ENCODE data around the gene IFITM1.
A peak's percentile ranks its signal among the peaks of the same experiment; 100 is the strongest.
"Not testable (repeated sequence)": the region's sequence is repeated elsewhere in the genome, so short reads cannot be mapped to it uniquely, and the experiment has no call there.

IFITM1 gene

DNA sequence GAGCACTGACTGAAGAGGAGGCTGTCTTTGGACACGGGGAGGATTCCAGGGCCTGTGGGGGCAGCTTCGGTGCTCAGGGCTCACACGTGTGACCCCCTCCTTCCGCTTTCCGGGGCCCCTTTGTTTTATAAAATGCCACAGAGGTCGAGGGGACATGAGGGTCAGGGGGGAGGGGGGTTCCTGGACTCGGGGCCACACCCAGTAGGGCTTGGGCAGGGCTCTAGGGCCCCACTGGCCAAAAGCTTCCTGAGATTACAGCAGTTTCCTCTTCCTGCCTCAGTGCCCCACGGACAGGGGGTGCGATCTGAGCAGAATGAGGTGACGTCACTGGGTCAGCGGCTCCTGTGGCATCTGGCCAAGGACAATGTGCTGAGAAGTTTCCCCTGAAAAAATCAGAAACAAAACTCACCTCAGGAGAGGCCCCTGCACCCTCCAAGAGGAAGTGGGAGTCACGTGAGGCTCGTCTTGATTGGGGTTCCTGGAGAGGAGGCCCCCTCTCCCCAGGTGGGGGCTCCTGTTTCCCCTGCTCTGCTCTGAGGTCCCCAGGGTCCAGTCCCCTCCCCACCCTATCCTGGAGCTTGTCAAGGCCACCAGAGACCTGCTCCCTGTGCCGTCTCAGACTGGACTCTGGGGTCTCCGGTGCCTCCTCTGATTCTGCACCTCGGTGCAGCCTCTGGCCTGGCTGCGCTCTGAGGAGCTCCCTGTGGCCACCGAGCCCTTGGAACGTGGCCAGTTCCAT is 13.2 kb downstream of the IFITM1 start:
- DNase-seq, result peak; percentile 70
- no peaks in the 10 kb centered on the region for H3K36me3 Mint-ChIP-seq
- H3K4me1 Mint-ChIP-seq, result peaks cover 76% of the 10 kb centered on the region
- peak overlapping the region; percentile 94 for H3K27ac Mint-ChIP-seq
- CTCF ChIA-PET, result interaction anchor here (1.0 to 1.3 kb wide), 2 partner anchors 21 to 76 kb away, joined by 3 to 6 read pairs; no protein-coding TSS in a partner anchor
- H3K4me3 Mint-ChIP-seq, result peak overlapping the region; percentile 53
- peaks cover 18% of the 10 kb centered on the region for H3K27me3 Mint-ChIP-seq
- H3K9me3 Mint-ChIP-seq, result no peaks in the 10 kb centered on the region

- Mint-ChIP-seq H3K4me3 (peak overlapping the region; percentile 34), H3K4me1 (peaks cover 77% of the 10 kb centered on the region), H3K9me3 (no peaks in the 10 kb centered on the region), H3K27ac (peak overlapping the region; percentile 94), H3K27me3 (peaks cover 22% of the 10 kb centered on the region), H3K36me3 (no peaks in the 10 kb centered on the region)
- CTCF ChIA-PET, result interaction anchor here (1.3 kb wide), 1 partner anchor 77 kb away, joined by 6 read pairs; no protein-coding TSS in a partner anchor
- no peak for DNase-seq
Measured at GRCh38 chr11:327581-327923, 13.7 kb downstream of the IFITM1 start.

GRCh38 chr11:328012-328411 is 14.2 kb downstream of the IFITM1 start:
- peak overlapping the region; percentile 79 for H3K27ac Mint-ChIP-seq
- H3K9me3 Mint-ChIP-seq, result no peaks in the 10 kb centered on the region

GRCh38 chr11:328516-329100 is 14.8 kb downstream of the IFITM1 start:
- Mint-ChIP-seq H3K27ac (peak overlapping the region; percentile 19), H3K4me1 (peaks cover 83% of the 10 kb centered on the region), H3K27me3 (peaks cover 30% of the 10 kb centered on the region)
- CTCF ChIA-PET, result interaction anchor here (1.3 to 1.6 kb wide), 3 partner anchors 20 to 78 kb away, joined by 3 to 5 read pairs (median 5); no protein-coding TSS in a partner anchor
- not testable (repeated sequence) for DNase-seq, H3K9me3 Mint-ChIP-seq, H3K36me3 Mint-ChIP-seq, H3K4me3 Mint-ChIP-seq

More at GRCh38 chr11:328012-328411, 14.2 kb downstream of the IFITM1 start:
- H3K4me3 Mint-ChIP-seq, result no peak overlapping the region
- no peaks in the 10 kb centered on the region for H3K36me3 Mint-ChIP-seq
- H3K4me1 Mint-ChIP-seq, result peaks cover 81% of the 10 kb centered on the region
- H3K27me3 Mint-ChIP-seq, result peaks cover 27% of the 10 kb centered on the region
- DNase-seq, result no peak
- CTCF ChIA-PET, result interaction anchor here (1.3 kb wide), 1 partner anchor 77 kb away, joined by 6 read pairs; no protein-coding TSS in a partner anchor

DNA sequence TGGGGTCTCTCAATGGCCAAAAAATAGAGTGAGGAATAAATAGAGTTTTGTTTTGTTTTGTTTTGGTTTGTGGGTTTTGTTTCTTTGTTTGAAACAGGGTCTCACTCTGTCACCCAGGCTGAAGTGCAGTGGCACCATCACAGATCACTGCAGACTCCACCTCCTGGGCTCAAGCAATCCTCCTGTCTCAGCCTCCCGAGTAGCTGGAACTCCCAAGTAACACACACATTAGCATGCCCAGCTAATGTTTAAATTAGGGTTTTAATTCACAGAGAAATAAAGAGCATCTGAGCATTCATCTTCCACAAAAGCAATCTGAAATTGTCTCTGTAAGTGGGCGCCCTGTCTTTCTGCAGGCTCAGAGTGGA is 16.0 kb downstream of the IFITM1 start:
- Mint-ChIP-seq H3K4me3 (no peak overlapping the region), H3K36me3 (peaks cover 1% of the 10 kb centered on the region), H3K9me3 (no peaks in the 10 kb centered on the region), H3K27ac (peak overlapping the region; percentile 82), H3K4me1 (peaks cover 73% of the 10 kb centered on the region), H3K27me3 (peaks cover 34% of the 10 kb centered on the region)
- DNase-seq, result no peak
- CTCF ChIA-PET, result interaction anchor here (1.3 to 1.6 kb wide), 3 partner anchors 19 to 80 kb away, joined by 3 to 5 read pairs (median 5); no protein-coding TSS in a partner anchor

DNA sequence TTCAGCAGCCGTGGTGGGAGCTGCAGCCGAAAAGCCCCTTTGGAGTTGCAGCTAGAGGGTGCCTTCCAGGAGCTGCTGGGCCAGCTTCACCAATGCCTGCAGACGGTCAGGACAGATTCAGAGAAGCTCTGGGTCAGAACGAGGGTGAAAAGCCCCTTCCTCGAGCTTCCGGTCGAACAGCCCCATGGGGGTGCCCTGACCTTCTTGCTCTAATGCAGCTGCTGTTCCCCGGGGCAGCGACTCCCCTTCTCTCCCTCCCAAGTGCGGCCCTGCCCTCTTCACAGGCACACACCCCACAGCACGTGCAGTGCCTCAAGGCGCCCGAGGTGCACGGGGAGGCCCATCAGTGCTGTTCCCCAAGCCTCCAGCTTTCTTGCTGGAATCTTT is 16.5 kb downstream of the IFITM1 start:
- H3K36me3 Mint-ChIP-seq, result peaks cover 1% of the 10 kb centered on the region
- peaks cover 34% of the 10 kb centered on the region for H3K27me3 Mint-ChIP-seq
- H3K4me1 Mint-ChIP-seq, result peaks cover 71% of the 10 kb centered on the region
- DNase-seq, result no peak
- CTCF ChIA-PET, result interaction anchor here (0.9 to 1.3 kb wide), 2 partner anchors 11 to 26 kb away, joined by 3 read pairs; no protein-coding TSS in a partner anchor
- peak overlapping the region; percentile 60 for H3K27ac Mint-ChIP-seq
- no peaks in the 10 kb centered on the region for H3K9me3 Mint-ChIP-seq
- H3K4me3 Mint-ChIP-seq, result no peak overlapping the region

GRCh38 chr11:330694-331357 is 17.0 kb downstream of the IFITM1 start:
- peak overlapping the region; percentile 24 for H3K27ac Mint-ChIP-seq

DNA sequence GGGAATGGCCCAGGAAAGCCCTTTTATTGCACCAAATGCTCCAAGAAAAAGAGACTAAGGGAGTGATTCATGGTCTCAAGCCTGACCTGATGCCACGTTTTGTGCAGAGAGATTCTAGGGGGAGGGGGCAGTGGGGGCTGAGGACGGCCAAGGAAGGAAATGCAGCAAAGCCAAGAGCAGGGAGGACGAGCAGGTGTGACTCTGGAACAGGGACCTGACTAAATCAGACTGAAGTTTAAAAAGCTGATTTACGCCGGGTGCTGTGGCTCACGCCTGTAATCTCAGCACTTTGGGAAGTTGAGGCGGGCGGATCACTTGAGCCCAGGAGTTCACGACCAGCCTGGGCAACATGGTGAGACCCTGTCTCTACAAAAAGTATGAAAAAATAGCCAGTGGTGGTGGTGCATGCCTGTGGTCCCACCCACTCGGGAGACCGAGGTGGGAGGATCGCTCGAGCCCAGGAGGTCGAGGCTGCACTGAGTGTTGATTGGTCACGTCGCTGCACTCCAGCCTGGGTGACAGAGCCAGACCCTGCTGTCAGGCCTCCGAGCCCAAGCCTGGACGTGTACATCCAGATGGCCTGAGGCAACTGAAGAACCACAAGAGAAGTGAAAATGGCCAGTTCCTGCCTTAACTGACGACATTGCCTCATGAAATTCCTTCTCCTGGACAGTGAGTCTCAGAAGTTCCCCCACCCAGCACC is 17.7 kb downstream of the IFITM1 start:
- peaks cover 1% of the 10 kb centered on the region for H3K36me3 Mint-ChIP-seq
- no peak overlapping the region for H3K4me3 Mint-ChIP-seq
- H3K9me3 Mint-ChIP-seq, result no peaks in the 10 kb centered on the region
- H3K4me1 Mint-ChIP-seq, result peaks cover 73% of the 10 kb centered on the region
- no peak overlapping the region for H3K27ac Mint-ChIP-seq
- peaks cover 42% of the 10 kb centered on the region for H3K27me3 Mint-ChIP-seq
- no peak for DNase-seq
- CTCF ChIA-PET, result no interaction called here

More at GRCh38 chr11:330694-331357, 17.0 kb downstream of the IFITM1 start:
- CTCF ChIA-PET, result interaction anchor here (0.9 kb wide), 1 partner anchor 10 kb away, joined by 3 read pairs; no protein-coding TSS in a partner anchor
- Mint-ChIP-seq H3K4me1 (peaks cover 73% of the 10 kb centered on the region), H3K27me3 (peaks cover 39% of the 10 kb centered on the region), H3K9me3 (no peaks in the 10 kb centered on the region), H3K36me3 (peaks cover 1% of the 10 kb centered on the region), H3K4me3 (peak overlapping the region; percentile 37)
- peak; percentile 59 for DNase-seq

- Mint-ChIP-seq H3K36me3 (peaks cover 1% of the 10 kb centered on the region), H3K4me3 (no peak overlapping the region), H3K4me1 (peaks cover 65% of the 10 kb centered on the region), H3K27me3 (peaks cover 42% of the 10 kb centered on the region), H3K9me3 (no peaks in the 10 kb centered on the region), H3K27ac (no peak overlapping the region)
- DNase-seq, result no peak
- CTCF ChIA-PET, result no interaction called here
Measured at GRCh38 chr11:332651-333480, 19.0 kb downstream of the IFITM1 start.

GRCh38 chr11:333616-334263 is 19.9 kb downstream of the IFITM1 start:
- H3K4me3 Mint-ChIP-seq, DNase-seq, H3K9me3 Mint-ChIP-seq, H3K36me3 Mint-ChIP-seq, H3K27ac Mint-ChIP-seq: not testable (repeated sequence)
- CTCF ChIA-PET, result interaction anchor here (0.9 kb wide), 1 partner anchor 15 kb away, joined by 3 read pairs; no protein-coding TSS in a partner anchor
- Mint-ChIP-seq H3K4me1 (peaks cover 61% of the 10 kb centered on the region), H3K27me3 (peaks cover 42% of the 10 kb centered on the region)

- H3K4me3 Mint-ChIP-seq, result no peak overlapping the region
- CTCF ChIA-PET, result interaction anchor here (0.9 kb wide), 1 partner anchor 14 kb away, joined by 3 read pairs; no protein-coding TSS in a partner anchor
- DNase-seq, result no peak
- no peaks in the 10 kb centered on the region for H3K9me3 Mint-ChIP-seq
- H3K36me3 Mint-ChIP-seq, result peaks cover 1% of the 10 kb centered on the region
- H3K27me3 Mint-ChIP-seq, result peaks cover 42% of the 10 kb centered on the region
- no peak overlapping the region for H3K27ac Mint-ChIP-seq
- peaks cover 54% of the 10 kb centered on the region for H3K4me1 Mint-ChIP-seq
Measured at GRCh38 chr11:334264-334994, 20.6 kb downstream of the IFITM1 start.

Measured in activated naive CD4-positive, alpha-beta T cell treated with anti-CD3 and anti-CD28 coated beads, Interleukin-2, amount 10 ng/mL, durations not matched to agents 7 days and 5 days (primary cell).